Choroid plexus epithelial cell (primary cell): Measurements from ENCODE around the gene FCN3.
A peak's percentile ranks its signal among the peaks of the same experiment; 100 is the strongest.

Source experiments
- DNase-seq: peaks from one replicate; pipeline ENCODE4 v3.0.0-alpha.2; 2010; ENCODE audit warnings: low read depth
- H3K4me3 ChIP-seq: 2 replicates; pipeline ENCODE4 v1.5.1; 2011; ENCODE audit warnings: low read depth, mild to moderate bottlenecking, control low read depth, low read length, moderate library complexity
- CTCF ChIP-seq: conservative IDR thresholded peaks from 2 replicates; pipeline ENCODE4 v1.5.1; 2011; ENCODE audit warnings: low read depth, mild to moderate bottlenecking, control low read depth, inconsistent platforms, low read length, moderate library complexity

FCN3 gene

GRCh38 chr1:27350663-27351540, 23.7 kb downstream of the FCN3 start:
- DNase-seq = peak; percentile 41
- peak; percentile 36 for TF ChIP-seq CTCF
- H3K4me3 ChIP-seq = peak overlapping the region; percentile 9

DNA sequence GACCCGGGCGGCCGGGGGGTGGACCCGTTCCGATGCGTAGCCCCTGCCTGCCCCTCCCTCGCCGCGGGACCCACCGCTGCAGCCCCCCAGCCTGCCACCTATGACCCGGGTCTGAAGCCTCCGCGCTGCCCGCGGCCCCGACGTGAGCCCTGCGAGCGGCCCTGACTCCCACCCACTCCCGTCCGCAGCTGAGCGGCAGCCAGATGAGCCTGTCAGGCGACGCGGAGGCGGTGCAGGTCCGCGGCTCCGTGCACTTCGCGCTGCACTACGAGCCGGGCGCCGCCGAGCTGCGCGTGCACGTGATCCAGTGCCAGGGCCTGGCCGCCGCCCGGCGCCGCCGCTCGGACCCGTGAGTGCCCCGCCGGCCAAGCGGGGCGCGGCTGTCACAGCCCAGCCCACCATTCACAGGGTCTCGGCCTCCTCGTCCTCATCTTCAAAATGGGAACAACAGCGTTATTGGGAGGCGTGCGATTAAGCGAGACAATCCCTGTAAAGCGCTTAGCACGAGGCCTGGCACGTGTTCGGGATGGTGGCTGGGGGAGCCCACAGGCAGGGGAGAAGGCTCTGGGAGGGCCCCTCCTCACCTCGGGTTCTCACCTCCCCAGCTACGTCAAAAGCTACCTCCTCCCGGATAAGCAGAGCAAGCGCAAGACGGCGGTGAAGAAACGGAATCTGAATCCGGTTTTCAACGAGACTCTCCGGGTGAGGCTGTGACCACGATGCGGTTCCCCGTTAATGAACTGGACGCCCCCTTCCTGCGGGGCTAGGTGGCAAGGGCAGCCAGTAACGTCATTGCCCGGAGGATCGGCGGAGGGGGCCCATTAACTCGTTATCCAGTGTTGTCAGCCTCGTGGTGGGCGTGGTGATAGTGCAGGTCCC, 24.6 kb downstream of the FCN3 start:
- H3K4me3 ChIP-seq = peak overlapping the region; percentile 49
- no peak for TF ChIP-seq CTCF
- DNase-seq = peak; percentile 74

- H3K4me3 ChIP-seq = peak overlapping the region; percentile 49
- DNase-seq = no peak
- TF ChIP-seq CTCF = no peak
Observed at GRCh38 chr1:27348861-27349783, 25.5 kb downstream of the FCN3 start.

- TF ChIP-seq CTCF = no peak
- no peak overlapping the region for H3K4me3 ChIP-seq
- DNase-seq = no peak
Observed at GRCh38 chr1:27346991-27347624, 27.5 kb downstream of the FCN3 start.

- no peak for TF ChIP-seq CTCF
- no peak overlapping the region for H3K4me3 ChIP-seq
- DNase-seq = no peak
Observed at GRCh38 chr1:27346357-27346756, 28.3 kb downstream of the FCN3 start.

DNA sequence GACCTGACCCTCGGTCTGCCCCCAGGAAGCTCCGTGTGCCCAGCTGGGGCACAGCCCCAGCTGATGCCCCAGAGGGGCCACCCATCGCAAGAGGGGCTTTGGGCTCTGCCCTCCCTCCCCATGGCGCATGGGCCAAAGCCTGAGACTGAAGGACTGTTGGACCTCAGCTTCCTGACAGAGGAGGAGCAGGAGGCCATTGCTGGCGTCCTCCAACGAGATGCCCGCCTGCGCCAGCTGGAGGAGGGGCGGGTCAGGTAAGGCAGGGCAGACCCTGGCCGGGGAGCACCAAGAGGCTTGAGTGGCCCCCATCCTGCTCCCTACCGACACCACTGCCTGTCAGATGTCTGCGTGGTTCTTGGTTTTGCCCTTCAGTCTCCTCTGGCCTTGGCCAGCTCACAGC, 29.4 kb downstream of the FCN3 start:
- H3K4me3 ChIP-seq = no peak overlapping the region
- no peak for TF ChIP-seq CTCF
- no peak for DNase-seq
